HEK293T (cell line): ENCODE measurements around the gene COX6A1.

Experiments
- CTCF ChIA-PET: fragments of 350-600 bp; formaldehyde crosslinking; extraction: SDS; loops from one replicate; lab custom pipeline; 2021; ENCODE audit warnings: antibody characterized with exemption, inconsistent platforms; lab: Yijun Ruan, JAX
- POLR2A ChIA-PET: fragments of 350-600 bp; formaldehyde crosslinking; extraction: SDS; loops from one replicate; lab custom pipeline; 2020; ENCODE audit warnings: antibody characterized with exemption, inconsistent platforms; lab: Yijun Ruan, JAX
- DNase-seq: peaks from one replicate; pipeline ENCODE4 v3.0.0; 2012; ENCODE audit warnings: mixed read lengths; ENCODE audit errors: extremely low spot score
- ARNT ChIP-seq: fragments of 450-650 bp; IDR thresholded peaks from 2 replicates; pipeline ENCODE4 v1.6.1; 2017; ENCODE audit warnings: mild to moderate bottlenecking
- BHLHE40 ChIP-seq: fragments of 450-650 bp; IDR thresholded peaks from 2 replicates; pipeline ENCODE4 v1.6.1; 2016; ENCODE audit warnings: mild to moderate bottlenecking, moderate library complexity, borderline replicate concordance
- CTBP1 ChIP-seq: fragments of 450-650 bp; IDR thresholded peaks from 2 replicates; pipeline ENCODE4 v1.6.1; 2016; ENCODE audit warnings: borderline replicate concordance
- ELF4 ChIP-seq: fragments of 450-650 bp; IDR thresholded peaks from 2 replicates; pipeline ENCODE4 v1.6.1; 2017; ENCODE audit warnings: antibody characterized with exemption
- FOXA1 ChIP-seq: fragments of 450-650 bp; IDR thresholded peaks from 2 replicates; pipeline ENCODE4 v1.6.1; 2016; ENCODE audit warnings: mild to moderate bottlenecking
- FOXK2 ChIP-seq: fragments of 450-650 bp; IDR thresholded peaks from 2 replicates; pipeline ENCODE4 v1.6.1; 2016; ENCODE audit warnings: mild to moderate bottlenecking
- FOXM1 ChIP-seq: fragments of 450-650 bp; IDR thresholded peaks from 2 replicates; pipeline ENCODE4 v1.6.1; 2017; ENCODE audit warnings: mild to moderate bottlenecking, borderline replicate concordance
- HDGF ChIP-seq: fragments of 450-650 bp; IDR thresholded peaks from 2 replicates; pipeline ENCODE4 v1.6.1; 2017; ENCODE audit warnings: antibody characterized with exemption, borderline replicate concordance
- L3MBTL2 ChIP-seq: fragments of 450-650 bp; conservative IDR thresholded peaks from 2 replicates; pipeline ENCODE4 v1.6.1; 2016; ENCODE audit warnings: mild to moderate bottlenecking
- LEF1 ChIP-seq: fragments of 450-650 bp; IDR thresholded peaks from 2 replicates; pipeline ENCODE4 v1.6.1; 2017; ENCODE audit warnings: mild to moderate bottlenecking, borderline replicate concordance
- NFRKB ChIP-seq: fragments of 450-650 bp; IDR thresholded peaks from 2 replicates; pipeline ENCODE4 v1.6.1; 2016; ENCODE audit warnings: mild to moderate bottlenecking, moderate library complexity
- SP1 ChIP-seq: fragments of 450-650 bp; IDR thresholded peaks from 2 replicates; pipeline ENCODE4 v1.6.1; 2017
- SUZ12 ChIP-seq: fragments of 450-650 bp; IDR thresholded peaks from 2 replicates; pipeline ENCODE4 v1.6.1; 2016; ENCODE audit warnings: mild to moderate bottlenecking
- TARDBP ChIP-seq: fragments of 450-650 bp; IDR thresholded peaks from 2 replicates; pipeline ENCODE4 v1.6.1; 2016
- ZNF384 ChIP-seq: fragments of 450-650 bp; IDR thresholded peaks from 2 replicates; pipeline ENCODE4 v1.6.1; 2016
- TF ChIP-seq, protein P1 (sequence below): fragments of 450-650 bp; IDR thresholded peaks from 2 replicates; pipeline ENCODE4 v1.6.1; 2016

Gene COX6A1

GRCh38 chr12:120425797-120426196 is 12.1 kb upstream of the COX6A1 start:
- POLR2A ChIA-PET, result no interaction called here
- TF ChIP-seq FOXA1, result no peak
- TF ChIP-seq SP1, result no peak
- TF ChIP-seq CTBP1, result no peak
- no peak for TF ChIP-seq HDGF
- no peak for TF ChIP-seq FOXM1
- TF ChIP-seq, protein P1, sequence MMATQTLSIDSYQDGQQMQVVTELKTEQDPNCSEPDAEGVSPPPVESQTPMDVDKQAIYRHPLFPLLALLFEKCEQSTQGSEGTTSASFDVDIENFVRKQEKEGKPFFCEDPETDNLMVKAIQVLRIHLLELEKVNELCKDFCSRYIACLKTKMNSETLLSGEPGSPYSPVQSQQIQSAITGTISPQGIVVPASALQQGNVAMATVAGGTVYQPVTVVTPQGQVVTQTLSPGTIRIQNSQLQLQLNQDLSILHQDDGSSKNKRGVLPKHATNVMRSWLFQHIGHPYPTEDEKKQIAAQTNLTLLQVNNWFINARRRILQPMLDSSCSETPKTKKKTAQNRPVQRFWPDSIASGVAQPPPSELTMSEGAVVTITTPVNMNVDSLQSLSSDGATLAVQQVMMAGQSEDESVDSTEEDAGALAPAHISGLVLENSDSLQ, result no peak
- TF ChIP-seq BHLHE40, result no peak
- TF ChIP-seq ZNF384, result no peak
- TF ChIP-seq TARDBP, result no peak
- TF ChIP-seq LEF1, result no peak
- TF ChIP-seq FOXK2, result no peak
- no peak for DNase-seq
- CTCF ChIA-PET, result no interaction called here

- ChIA-PET CTCF (interaction anchor here (1.0 to 1.4 kb wide), 3 partner anchors 9 to 62 kb away, joined by 3 to 9 read pairs (median 5); partner anchors contain the start of gene SRSF9), POLR2A (interaction anchor here (1.2 to 1.7 kb wide), 4 partner anchors 9 to 228 kb away, joined by 4 to 8 read pairs (median 6); partner anchors contain the start of genes COX6A1, RNU4-2 and RPLP0)
- TF ChIP-seq NFRKB, result no peak
- TF ChIP-seq ZNF384, result 0 out of 2 replicates have a peak, but pooled peaks have one; percentile 7
- no peak for TF ChIP-seq TARDBP
- no peak for TF ChIP-seq ARNT
- TF ChIP-seq FOXM1, result no peak
- DNase-seq, result no peak
These were observed 9.2 kb upstream of the COX6A1 start for GRCh38 chr12:120428597-120429229.

DNA sequence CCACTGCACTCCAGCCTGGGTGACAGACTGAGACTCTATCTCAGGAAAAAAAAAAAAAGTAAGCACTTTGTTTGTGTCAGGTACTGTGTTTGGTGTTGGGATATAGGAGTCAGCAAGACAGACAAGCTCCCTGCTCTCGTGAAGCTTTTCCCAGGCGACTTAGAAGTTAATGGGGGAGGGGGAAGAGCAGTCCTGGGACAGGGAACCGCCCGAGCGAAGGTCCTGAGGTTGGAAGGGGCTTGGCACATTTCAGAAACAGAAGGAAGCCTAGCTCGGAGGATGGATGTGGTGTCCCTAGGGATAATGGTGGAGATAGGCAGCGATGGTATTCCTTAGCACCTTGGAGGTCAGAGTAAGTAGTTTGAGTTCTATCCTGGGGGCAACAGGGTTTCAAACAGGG is 8.5 kb upstream of the COX6A1 start:
- TF ChIP-seq L3MBTL2, result no peak
- TF ChIP-seq SUZ12, result no peak
- TF ChIP-seq CTBP1, result no peak
- no peak for TF ChIP-seq LEF1
- no peak for TF ChIP-seq FOXA1
- no peak for TF ChIP-seq BHLHE40
- no peak for TF ChIP-seq TARDBP
- CTCF ChIA-PET, result interaction anchor here (0.8 to 1.4 kb wide), 8 partner anchors 9 to 103 kb away, joined by 3 to 9 read pairs (median 5); partner anchors contain the start of gene SRSF9
- POLR2A ChIA-PET, result interaction anchor here (1.2 to 1.7 kb wide), 3 partner anchors 39 to 138 kb away, joined by 4 to 8 read pairs (median 6); partner anchors contain the start of gene RNU4-2
- no peak for DNase-seq

DNA sequence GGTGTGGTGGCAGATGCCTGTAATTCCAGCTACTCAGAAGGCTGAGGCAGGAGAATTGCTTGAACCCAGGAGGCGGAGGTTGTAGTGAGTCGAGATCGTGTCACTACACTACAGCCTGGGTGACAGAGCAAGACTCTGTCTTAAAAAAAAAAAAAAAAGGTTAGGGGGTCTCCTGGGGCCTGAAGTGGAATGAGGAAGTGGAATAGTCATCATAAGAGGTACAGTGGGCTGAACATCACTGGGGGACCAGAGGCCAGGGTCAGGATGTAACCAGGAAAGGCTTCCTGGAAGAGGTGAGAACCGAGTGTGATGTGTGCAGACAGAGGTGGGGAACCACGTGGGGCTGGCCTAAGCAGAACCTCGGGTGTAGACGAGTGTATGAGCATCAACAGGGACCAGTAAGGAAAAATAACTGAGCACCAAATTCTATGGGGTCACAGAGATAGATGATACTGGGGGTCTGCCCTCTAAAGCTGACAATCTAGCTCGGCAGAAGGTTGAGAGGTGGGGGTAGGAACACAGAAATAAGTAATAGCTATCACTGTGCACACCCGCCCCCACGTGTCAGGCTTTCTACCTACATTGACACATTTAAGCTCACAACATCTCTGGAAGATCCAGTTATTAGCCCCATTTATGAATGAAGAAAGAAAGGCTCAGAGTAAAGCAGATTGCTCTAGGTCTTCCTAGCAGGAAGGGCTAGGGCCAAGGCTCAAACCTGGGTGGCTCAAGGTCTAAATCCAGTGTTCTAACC is 5.0 kb upstream of the COX6A1 start:
- TF ChIP-seq SP1 (no peak), FOXM1 (no peak), NFRKB (no peak), FOXK2 (no peak), LEF1 (no peak), HDGF (no peak), SUZ12 (no peak), TARDBP (no peak), CTBP1 (no peak), FOXA1 (no peak), ELF4 (no peak)
- POLR2A ChIA-PET, result no interaction called here
- DNase-seq, result no peak
- CTCF ChIA-PET, result interaction anchor here (1.0 to 2.6 kb wide), 2 partner anchors 66 to 78 kb away, joined by 4 to 7 read pairs; no protein-coding TSS in a partner anchor

- ChIA-PET CTCF (interaction anchor here (0.5 to 1.0 kb wide), 3 partner anchors 25 to 84 kb away, joined by 3 to 6 read pairs (median 4); no protein-coding TSS in a partner anchor), POLR2A (interaction anchor here (0.9 to 2.3 kb wide), 7 partner anchors 28 to 147 kb away, joined by 3 to 12 read pairs (median 3); partner anchors contain the start of gene RNU4-2)
- TF ChIP-seq FOXA1 (no peak), L3MBTL2 (no peak), FOXK2 (no peak), TARDBP (no peak), FOXM1 (no peak), ARNT (no peak), HDGF (no peak), SP1 (no peak), BHLHE40 (no peak)
- TF ChIP-seq, protein P1, result no peak
- DNase-seq, result no peak
These were observed 734 bp downstream of the COX6A1 start for GRCh38 chr12:120438495-120439198.
